Central memory CD8-positive, alpha-beta T cell (primary cell): ENCODE measurements around the gene C1QTNF12.

Source experiments
- ATAC-seq: fragments of 150-1000 bp; cut with Tn5 transposase; replicated peaks from 2 replicates; pipeline ENCODE4 v1.10.0; 2022; ENCODE audit warnings: mild to moderate bottlenecking, moderate FRiP score, moderate number of reproducible peaks; ENCODE audit not compliant: poor library complexity, severe bottlenecking; ENCODE audit errors: extremely low read depth
- DNase-seq, 2 donors: peaks; one replicate each; pipeline ENCODE4 v3.0.0; 2021; ENCODE audit warnings: low spot score in 2 of 2
- H3K27ac Mint-ChIP-seq: one replicate; pipeline ENCODE4 v1.8.0; 2022; ENCODE audit warnings: low read depth, mild to moderate bottlenecking, moderate library complexity, mixed read lengths
- H3K27me3 Mint-ChIP-seq: one replicate; pipeline ENCODE4 v1.8.0; 2022; ENCODE audit warnings: mixed read lengths
- H3K36me3 Mint-ChIP-seq: one replicate; pipeline ENCODE4 v1.8.0; 2022; ENCODE audit warnings: mild to moderate bottlenecking, moderate library complexity, mixed read lengths; ENCODE audit not compliant: insufficient read depth
- H3K4me1 Mint-ChIP-seq: one replicate; pipeline ENCODE4 v1.8.0; 2022; ENCODE audit warnings: mixed read lengths
- H3K4me3 Mint-ChIP-seq: one replicate; pipeline ENCODE4 v1.8.0; 2022; ENCODE audit warnings: mild to moderate bottlenecking, moderate library complexity, mixed read lengths
- H3K9me3 Mint-ChIP-seq: one replicate; pipeline ENCODE4 v1.8.0; 2022; ENCODE audit warnings: mixed read lengths

The C1QTNF12 gene

GRCh38 chr1:1286313-1287261, 40.1 kb upstream of the C1QTNF12 start:
- Mint-ChIP-seq H3K27ac (no peak overlapping the region), H3K27me3 (no peaks in the 10 kb centered on the region), H3K4me3 (no peak overlapping the region), H3K9me3 (no peaks in the 10 kb centered on the region), H3K4me1 (no peaks in the 10 kb centered on the region), H3K36me3 (peaks cover 4% of the 10 kb centered on the region)
- DNase-seq (no peak), ATAC-seq (no peak)

- no peak for ATAC-seq
- Mint-ChIP-seq H3K36me3 (peaks cover 4% of the 10 kb centered on the region), H3K4me1 (no peaks in the 10 kb centered on the region), H3K27ac (no peak overlapping the region), H3K4me3 (no peak overlapping the region), H3K27me3 (no peaks in the 10 kb centered on the region), H3K9me3 (no peaks in the 10 kb centered on the region)
- no peak for DNase-seq
Measured at GRCh38 chr1:1285611-1286311, 39.2 kb upstream of the C1QTNF12 start.

- ATAC-seq (no peak), DNase-seq (no peak)
- Mint-ChIP-seq H3K27ac (no peak overlapping the region), H3K27me3 (no peaks in the 10 kb centered on the region), H3K36me3 (peaks cover under 1% of the 10 kb centered on the region), H3K4me1 (no peaks in the 10 kb centered on the region), H3K4me3 (no peak overlapping the region), H3K9me3 (no peaks in the 10 kb centered on the region)
Measured at GRCh38 chr1:1285102-1285571, 38.6 kb upstream of the C1QTNF12 start.

GRCh38 chr1:1284221-1285101, 37.9 kb upstream of the C1QTNF12 start:
- Mint-ChIP-seq H3K9me3 (no peaks in the 10 kb centered on the region), H3K36me3 (no peaks in the 10 kb centered on the region), H3K4me1 (no peaks in the 10 kb centered on the region)

GRCh38 chr1:1283821-1284220, 37.3 kb upstream of the C1QTNF12 start:
- no peak for DNase-seq

More at GRCh38 chr1:1284221-1285101, 37.9 kb upstream of the C1QTNF12 start:
- Mint-ChIP-seq H3K27me3 (no peaks in the 10 kb centered on the region), H3K4me3 (no peak overlapping the region), H3K27ac (no peak overlapping the region)
- DNase-seq (no peak), ATAC-seq (no peak)

GRCh38 chr1:1282998-1283397, 36.5 kb upstream of the C1QTNF12 start:
- no peaks in the 10 kb centered on the region for H3K9me3 Mint-ChIP-seq
- ATAC-seq, result no peak

More at GRCh38 chr1:1283821-1284220, 37.3 kb upstream of the C1QTNF12 start:
- Mint-ChIP-seq H3K9me3 (no peaks in the 10 kb centered on the region), H3K4me3 (no peak overlapping the region), H3K27me3 (no peaks in the 10 kb centered on the region), H3K4me1 (no peaks in the 10 kb centered on the region), H3K36me3 (no peaks in the 10 kb centered on the region), H3K27ac (no peak overlapping the region)
- ATAC-seq, result no peak

GRCh38 chr1:1281533-1282321, 35.2 kb upstream of the C1QTNF12 start:
- no peaks in the 10 kb centered on the region for H3K9me3 Mint-ChIP-seq
- no peak for DNase-seq
- no peaks in the 10 kb centered on the region for H3K27me3 Mint-ChIP-seq
- no peaks in the 10 kb centered on the region for H3K36me3 Mint-ChIP-seq
- no peaks in the 10 kb centered on the region for H3K4me1 Mint-ChIP-seq
- no peak overlapping the region for H3K4me3 Mint-ChIP-seq
- no peak overlapping the region for H3K27ac Mint-ChIP-seq
- no peak for ATAC-seq

More at GRCh38 chr1:1282998-1283397, 36.5 kb upstream of the C1QTNF12 start:
- DNase-seq, result no peak
- H3K4me3 Mint-ChIP-seq, result no peak overlapping the region
- H3K27me3 Mint-ChIP-seq, result no peaks in the 10 kb centered on the region
- no peak overlapping the region for H3K27ac Mint-ChIP-seq
- H3K4me1 Mint-ChIP-seq, result no peaks in the 10 kb centered on the region
- H3K36me3 Mint-ChIP-seq, result no peaks in the 10 kb centered on the region

- Mint-ChIP-seq H3K27ac (no peak overlapping the region), H3K4me1 (no peaks in the 10 kb centered on the region), H3K27me3 (no peaks in the 10 kb centered on the region), H3K9me3 (no peaks in the 10 kb centered on the region), H3K36me3 (no peaks in the 10 kb centered on the region), H3K4me3 (no peak overlapping the region)
- ATAC-seq (no peak), DNase-seq (no peak)
Measured at GRCh38 chr1:1280782-1281481, 34.4 kb upstream of the C1QTNF12 start.

GRCh38 chr1:1279028-1279427, 32.5 kb upstream of the C1QTNF12 start:
- H3K27ac Mint-ChIP-seq, result no peak overlapping the region
- H3K36me3 Mint-ChIP-seq, result no peaks in the 10 kb centered on the region
- H3K9me3 Mint-ChIP-seq, result no peaks in the 10 kb centered on the region
- no peaks in the 10 kb centered on the region for H3K4me1 Mint-ChIP-seq
- no peak overlapping the region for H3K4me3 Mint-ChIP-seq
- no peak for ATAC-seq
- no peak for DNase-seq
- no peaks in the 10 kb centered on the region for H3K27me3 Mint-ChIP-seq

GRCh38 chr1:1278620-1279019, 32.1 kb upstream of the C1QTNF12 start:
- Mint-ChIP-seq H3K9me3 (no peaks in the 10 kb centered on the region), H3K4me1 (no peaks in the 10 kb centered on the region), H3K27ac (no peak overlapping the region), H3K36me3 (no peaks in the 10 kb centered on the region), H3K4me3 (no peak overlapping the region), H3K27me3 (no peaks in the 10 kb centered on the region)
- ATAC-seq (no peak), DNase-seq (no peak)

GRCh38 chr1:1275836-1276235, 29.3 kb upstream of the C1QTNF12 start:
- Mint-ChIP-seq H3K27ac (no peak overlapping the region), H3K27me3 (no peaks in the 10 kb centered on the region), H3K9me3 (no peaks in the 10 kb centered on the region), H3K36me3 (peaks cover 5% of the 10 kb centered on the region), H3K4me1 (peaks cover 17% of the 10 kb centered on the region), H3K4me3 (no peak overlapping the region)
- ATAC-seq (no peak), DNase-seq (no peak)
